ENCODE results near the gene CRYAB.
"Not testable (repeated sequence)": the region's sequence is repeated elsewhere in the genome, so short reads cannot be mapped to it uniquely, and the experiment has no call there.

The CRYAB gene

GRCh38 chr11:111908639-111909305, 2.8 kb downstream of the CRYAB start:
- no peak for DNase-seq (ENCODE audit: low read depth in 4 of 4, low spot score in 1 of 4)

GRCh38 chr11:111906680-111907079, 4.9 kb downstream of the CRYAB start:
- no peak for DNase-seq (ENCODE audit: low read depth in 4 of 4, low spot score in 1 of 4)

- DNase-seq (ENCODE audit: low read depth in 4 of 4, low spot score in 1 of 4), result no peak
These were observed 6.2 kb downstream of the CRYAB start for GRCh38 chr11:111905411-111905810.

GRCh38 chr11:111886844-111887243, 24.7 kb downstream of the CRYAB start:
- DNase-seq (ENCODE audit: low read depth in 4 of 4, low spot score in 1 of 4), result no peak

- DNase-seq (ENCODE audit: low read depth in 4 of 4, low spot score in 1 of 4), result no peak
These were observed 25.5 kb downstream of the CRYAB start for GRCh38 chr11:111886032-111886431.

GRCh38 chr11:111885053-111885452, 26.5 kb downstream of the CRYAB start:
- not testable (repeated sequence) for DNase-seq (ENCODE audit: low read depth in 4 of 4, low spot score in 1 of 4)

GRCh38 chr11:111882202-111882601, 29.4 kb downstream of the CRYAB start:
- no peak for DNase-seq (ENCODE audit: low read depth in 4 of 4, low spot score in 1 of 4)

GRCh38 chr11:111879637-111879960, 32.0 kb downstream of the CRYAB start:
- DNase-seq (ENCODE audit: low read depth in 4 of 4, low spot score in 1 of 4), result no peak

GRCh38 chr11:111878849-111879636, 32.5 kb downstream of the CRYAB start, which contains the start of the genes CFAP68 and FDXACB1:
Gene CFAP68 (plus strand): TSS chr11:111879541. CDS start chr11:111879561, 20 bp downstream.
Gene FDXACB1 (minus strand): TSS chr11:111879165. CDS start chr11:111879132, 33 bp downstream.
- peak; percentile 79 to 96 (median 90) for DNase-seq (ENCODE audit: low read depth in 4 of 4, low spot score in 1 of 4)

- DNase-seq (ENCODE audit: low read depth in 4 of 4, low spot score in 1 of 4), result no peak
These were observed 33.2 kb downstream of the CRYAB start for GRCh38 chr11:111878385-111878848.

GRCh38 chr11:111871693-111872161, 39.8 kb downstream of the CRYAB start:
- DNase-seq (ENCODE audit: low read depth in 4 of 4, low spot score in 1 of 4), result no peak

- DNase-seq (ENCODE audit: low read depth in 4 of 4, low spot score in 1 of 4), result peak; percentile 77 to 91 (median 84)
These were observed 40.5 kb downstream of the CRYAB start, which contains the start of gene ALG9 for GRCh38 chr11:111870886-111871692. Gene ALG9 (minus strand): TSS chr11:111871581. CDS start chr11:111871482, 99 bp downstream.

GRCh38 chr11:111870522-111870885, 41.1 kb downstream of the CRYAB start:
- DNase-seq (ENCODE audit: low read depth in 4 of 4, low spot score in 1 of 4), result no peak

- DNase-seq (ENCODE audit: low read depth in 4 of 4, low spot score in 1 of 4), result no peak
These were observed 41.5 kb downstream of the CRYAB start for GRCh38 chr11:111870113-111870512.

- DNase-seq (ENCODE audit: low read depth in 4 of 4, low spot score in 1 of 4), result no peak
These were observed 51.3 kb downstream of the CRYAB start for GRCh38 chr11:111860257-111860656.

Data from stimulated activated CD4-positive, alpha-beta T cell treated with anti-CD3 and anti-CD28 coated beads, Interleukin-1b, Interleukin-23, amount 100 ng/mL, for 24 hours (primary cell).